HUES6 (cell line): ENCODE results near the gene FBH1.

Experiments
- H3K27ac ChIP-seq: 2 replicates; pipeline ENCODE4 v1.7.0; 2013; ENCODE audit warnings: low read depth, mild to moderate bottlenecking, low read length, inconsistent platforms
- H3K27me3 ChIP-seq: 2 replicates; pipeline ENCODE4 v1.6.1; 2013; ENCODE audit warnings: low read length; ENCODE audit not compliant: control insufficient read depth, insufficient read depth
- H3K36me3 ChIP-seq: 2 replicates; pipeline ENCODE4 v1.6.1; 2013; ENCODE audit warnings: low read length; ENCODE audit not compliant: control insufficient read depth, insufficient read depth
- H3K4me1 ChIP-seq: 2 replicates; pipeline ENCODE4 v1.6.1; 2013; ENCODE audit warnings: low read length; ENCODE audit not compliant: control insufficient read depth, insufficient read depth
- H3K4me3 ChIP-seq: 2 replicates; pipeline ENCODE4 v1.5.1; 2013; ENCODE audit warnings: low read depth, low read length
- H3K9ac ChIP-seq: one replicate; pipeline ENCODE4 v1.6.1; 2013; ENCODE audit warnings: mild to moderate bottlenecking, low read length
- H3K9me3 ChIP-seq: 2 replicates; pipeline ENCODE4 v1.6.1; 2013; ENCODE audit warnings: low read depth, low read length; ENCODE audit not compliant: control insufficient read depth, insufficient read depth

FBH1 gene

GRCh38 chr10:5894873-5895272 is 4.8 kb downstream of the FBH1 start:
- Histone ChIP-seq H3K9me3 (no peaks in the 10 kb centered on the region), H3K4me1 (peaks cover 7% of the 10 kb centered on the region; the same call in 1 of the 2 replicates), H3K36me3 (peaks cover 33% of the 10 kb centered on the region), H3K27me3 (no peaks in the 10 kb centered on the region), H3K27ac (no peak overlapping the region), H3K9ac (no peak overlapping the region), H3K4me3 (no peak overlapping the region)

GRCh38 chr10:5895365-5895764 is 5.3 kb downstream of the FBH1 start:
- Histone ChIP-seq H3K4me3 (no peak overlapping the region), H3K27me3 (no peaks in the 10 kb centered on the region), H3K9me3 (no peaks in the 10 kb centered on the region), H3K4me1 (peaks cover 7% of the 10 kb centered on the region; the same call in 1 of the 2 replicates), H3K27ac (no peak overlapping the region), H3K36me3 (peaks cover 33% of the 10 kb centered on the region), H3K9ac (no peak overlapping the region)

- Histone ChIP-seq H3K4me1 (peaks cover 6% of the 10 kb centered on the region; the same call in 1 of the 2 replicates), H3K4me3 (no peak overlapping the region), H3K27me3 (no peaks in the 10 kb centered on the region), H3K27ac (no peak overlapping the region), H3K9me3 (no peaks in the 10 kb centered on the region), H3K9ac (no peak overlapping the region), H3K36me3 (peaks cover 33% of the 10 kb centered on the region)
Measured at GRCh38 chr10:5895804-5896203, 5.8 kb downstream of the FBH1 start.

- H3K27me3 ChIP-seq = no peaks in the 10 kb centered on the region
- no peaks in the 10 kb centered on the region for H3K4me1 ChIP-seq
- H3K9me3 ChIP-seq = no peaks in the 10 kb centered on the region
- H3K36me3 ChIP-seq = peaks cover 33% of the 10 kb centered on the region
- no peak overlapping the region for H3K4me3 ChIP-seq
- H3K9ac ChIP-seq = no peak overlapping the region
- H3K27ac ChIP-seq = no peak overlapping the region
Measured at GRCh38 chr10:5896208-5897052, 6.4 kb downstream of the FBH1 start.

GRCh38 chr10:5897053-5897340 is 7.0 kb downstream of the FBH1 start:
- no peaks in the 10 kb centered on the region for H3K4me1 ChIP-seq

GRCh38 chr10:5897504-5897903 is 7.5 kb downstream of the FBH1 start:
- H3K9ac ChIP-seq = no peak overlapping the region
- H3K4me1 ChIP-seq = no peaks in the 10 kb centered on the region
- no peak overlapping the region for H3K27ac ChIP-seq
- no peaks in the 10 kb centered on the region for H3K9me3 ChIP-seq
- H3K27me3 ChIP-seq = no peaks in the 10 kb centered on the region
- H3K36me3 ChIP-seq = peaks cover 33% of the 10 kb centered on the region
- no peak overlapping the region for H3K4me3 ChIP-seq

More at GRCh38 chr10:5897053-5897340, 7.0 kb downstream of the FBH1 start:
- no peaks in the 10 kb centered on the region for H3K27me3 ChIP-seq
- H3K9ac ChIP-seq = no peak overlapping the region
- H3K4me3 ChIP-seq = no peak overlapping the region
- peaks cover 33% of the 10 kb centered on the region for H3K36me3 ChIP-seq
- H3K27ac ChIP-seq = no peak overlapping the region
- no peaks in the 10 kb centered on the region for H3K9me3 ChIP-seq

GRCh38 chr10:5898163-5898562 is 8.1 kb downstream of the FBH1 start:
- H3K36me3 ChIP-seq = peaks cover 31% of the 10 kb centered on the region
- H3K4me3 ChIP-seq = no peak overlapping the region
- no peaks in the 10 kb centered on the region for H3K9me3 ChIP-seq
- H3K27ac ChIP-seq = no peak overlapping the region
- no peak overlapping the region for H3K9ac ChIP-seq
- H3K27me3 ChIP-seq = no peaks in the 10 kb centered on the region
- H3K4me1 ChIP-seq = no peaks in the 10 kb centered on the region

GRCh38 chr10:5900247-5900646 is 10.2 kb downstream of the FBH1 start:
- no peak overlapping the region for H3K4me3 ChIP-seq
- no peaks in the 10 kb centered on the region for H3K9me3 ChIP-seq
- peaks cover 12% of the 10 kb centered on the region for H3K36me3 ChIP-seq
- no peak overlapping the region for H3K9ac ChIP-seq
- no peak overlapping the region for H3K27ac ChIP-seq
- H3K4me1 ChIP-seq = no peaks in the 10 kb centered on the region
- no peaks in the 10 kb centered on the region for H3K27me3 ChIP-seq

- no peaks in the 10 kb centered on the region for H3K4me1 ChIP-seq
- no peak overlapping the region for H3K27ac ChIP-seq
- no peak overlapping the region for H3K9ac ChIP-seq
- no peaks in the 10 kb centered on the region for H3K9me3 ChIP-seq
- H3K27me3 ChIP-seq = no peaks in the 10 kb centered on the region
- H3K36me3 ChIP-seq = peaks cover 16% of the 10 kb centered on the region
- H3K4me3 ChIP-seq = no peak overlapping the region
Measured at GRCh38 chr10:5902511-5903274, 12.7 kb downstream of the FBH1 start.

GRCh38 chr10:5903563-5903962 is 13.5 kb downstream of the FBH1 start:
- Histone ChIP-seq H3K9me3 (no peaks in the 10 kb centered on the region), H3K27me3 (no peaks in the 10 kb centered on the region), H3K9ac (no peak overlapping the region), H3K4me1 (no peaks in the 10 kb centered on the region), H3K27ac (no peak overlapping the region), H3K4me3 (no peak overlapping the region), H3K36me3 (peaks cover 17% of the 10 kb centered on the region)

GRCh38 chr10:5904227-5904626 is 14.2 kb downstream of the FBH1 start:
- Histone ChIP-seq H3K27me3 (no peaks in the 10 kb centered on the region), H3K9me3 (no peaks in the 10 kb centered on the region), H3K4me1 (no peaks in the 10 kb centered on the region), H3K27ac (no peak overlapping the region), H3K4me3 (no peak overlapping the region), H3K9ac (no peak overlapping the region), H3K36me3 (peaks cover 24% of the 10 kb centered on the region)
